OCI-LY3 (cell line): ENCODE results near the gene PDE4A.

Source experiments
- H2AFZ ChIP-seq: fragments of 200-600, 300-600 bp; shearing (Covaris generic); 2 replicates; pipeline ENCODE4 v1.6.0; 2014; ENCODE audit warnings: antibody characterized with exemption, low read depth, low read length
- H3K27ac ChIP-seq: fragments of 200-600, 300-600 bp; sonication (generic); 2 replicates; pipeline ENCODE4 v1.5.1; 2014; ENCODE audit warnings: mild to moderate bottlenecking, low read length, moderate library complexity, mixed read lengths
- H3K27me3 ChIP-seq: fragments of 200-600, 300-600 bp; sonication (generic); 2 replicates; pipeline ENCODE4 v1.6.1; 2014; ENCODE audit warnings: low read depth, low read length, mixed read lengths
- H3K36me3 ChIP-seq: fragments of 200-600, 300-600 bp; sonication (generic); replicated peaks from 2 replicates; pipeline ENCODE3; 2014; ENCODE audit warnings: low read depth, low read length, mixed read lengths
- H3K4me1 ChIP-seq: fragments of 300-600, 200-600 bp; sonication (generic); 2 replicates; pipeline ENCODE4 v1.6.1; 2014; ENCODE audit warnings: low read length, mixed read lengths
- H3K4me2 ChIP-seq: fragments of 200-600, 300-600 bp; sonication (generic); 2 replicates; pipeline ENCODE4 v1.6.1; 2014; ENCODE audit warnings: low read length, mixed read lengths
- H3K4me3 ChIP-seq: fragments of 300-600, 200-600 bp; sonication (generic); 2 replicates; pipeline ENCODE4 v1.5.1; 2014; ENCODE audit warnings: antibody characterized with exemption, mild to moderate bottlenecking, low read length, moderate library complexity
- H3K79me2 ChIP-seq: fragments of 300-600, 200-600 bp; shearing (Covaris generic); 2 replicates; pipeline ENCODE4 v1.6.1; 2014; ENCODE audit warnings: mild to moderate bottlenecking, low read length, mixed read lengths
- H3K9ac ChIP-seq: fragments of 300-600, 200-600 bp; shearing (Covaris generic); 2 replicates; pipeline ENCODE4 v1.6.0; 2014; ENCODE audit warnings: mild to moderate bottlenecking, low read length, moderate library complexity
- H3K9me3 ChIP-seq: fragments of 200-600, 300-600 bp; shearing (Covaris generic); 2 replicates; pipeline ENCODE4 v1.6.1; 2014; ENCODE audit warnings: low read length, mixed read lengths; ENCODE audit not compliant: insufficient read depth
- H4K20me1 ChIP-seq: fragments of 200-600, 300-600 bp; sonication (generic); 2 replicates; pipeline ENCODE4 v1.6.1; 2016; ENCODE audit warnings: low read length, mixed read lengths; ENCODE audit not compliant: insufficient read depth
- EZH2phosphoT487 ChIP-seq: fragments of 200-600 bp; shearing (Covaris generic); IDR thresholded peaks from 2 replicates; pipeline ENCODE4 v1.6.1; 2018; ENCODE audit warnings: antibody characterized with exemption, mixed run types, low read depth
- TF ChIP-seq, protein P1 (sequence below): fragments of 200-600, 300-600 bp; sonication (generic); IDR thresholded peaks from 2 replicates; pipeline ENCODE4 v1.5.1; 2014; ENCODE audit warnings: antibody characterized with exemption, low read length, low read depth

PDE4A gene

DNA sequence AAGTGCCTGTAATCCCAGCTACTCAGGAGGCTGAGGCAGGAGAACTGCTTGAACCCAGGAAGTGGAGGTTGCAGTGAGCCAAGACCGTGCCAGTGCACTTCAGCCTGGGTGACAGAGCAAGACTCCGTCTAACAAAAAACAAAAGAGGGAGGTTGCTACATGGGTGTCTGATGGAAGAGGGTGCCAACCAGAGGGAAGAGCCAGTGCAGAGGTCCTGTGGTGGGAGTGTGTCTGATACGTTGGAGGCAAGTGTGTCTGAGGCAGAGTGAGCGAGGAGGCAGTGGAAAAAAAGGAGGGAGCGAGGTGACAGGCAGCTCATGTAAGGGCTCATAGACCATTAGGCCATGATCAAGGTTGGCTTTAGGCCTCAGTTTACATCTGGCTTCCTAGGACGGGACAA is 6.8 kb downstream of the PDE4A start:
- H4K20me1 ChIP-seq = no peaks in the 10 kb centered on the region
- H3K4me2 ChIP-seq = no peak overlapping the region
- TF ChIP-seq EZH2phosphoT487 = no peak
- TF ChIP-seq, protein P1, sequence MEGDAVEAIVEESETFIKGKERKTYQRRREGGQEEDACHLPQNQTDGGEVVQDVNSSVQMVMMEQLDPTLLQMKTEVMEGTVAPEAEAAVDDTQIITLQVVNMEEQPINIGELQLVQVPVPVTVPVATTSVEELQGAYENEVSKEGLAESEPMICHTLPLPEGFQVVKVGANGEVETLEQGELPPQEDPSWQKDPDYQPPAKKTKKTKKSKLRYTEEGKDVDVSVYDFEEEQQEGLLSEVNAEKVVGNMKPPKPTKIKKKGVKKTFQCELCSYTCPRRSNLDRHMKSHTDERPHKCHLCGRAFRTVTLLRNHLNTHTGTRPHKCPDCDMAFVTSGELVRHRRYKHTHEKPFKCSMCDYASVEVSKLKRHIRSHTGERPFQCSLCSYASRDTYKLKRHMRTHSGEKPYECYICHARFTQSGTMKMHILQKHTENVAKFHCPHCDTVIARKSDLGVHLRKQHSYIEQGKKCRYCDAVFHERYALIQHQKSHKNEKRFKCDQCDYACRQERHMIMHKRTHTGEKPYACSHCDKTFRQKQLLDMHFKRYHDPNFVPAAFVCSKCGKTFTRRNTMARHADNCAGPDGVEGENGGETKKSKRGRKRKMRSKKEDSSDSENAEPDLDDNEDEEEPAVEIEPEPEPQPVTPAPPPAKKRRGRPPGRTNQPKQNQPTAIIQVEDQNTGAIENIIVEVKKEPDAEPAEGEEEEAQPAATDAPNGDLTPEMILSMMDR = no peak
- H3K9ac ChIP-seq = no peak overlapping the region
- no peaks in the 10 kb centered on the region for H3K79me2 ChIP-seq
- no peak overlapping the region for H3K27ac ChIP-seq
- H2AFZ ChIP-seq = no peak overlapping the region
- peaks cover 3% of the 10 kb centered on the region for H3K36me3 ChIP-seq
- no peaks in the 10 kb centered on the region for H3K9me3 ChIP-seq
- peaks cover 54% of the 10 kb centered on the region for H3K27me3 ChIP-seq
- H3K4me1 ChIP-seq = peaks cover 51% of the 10 kb centered on the region
- H3K4me3 ChIP-seq = no peak overlapping the region

DNA sequence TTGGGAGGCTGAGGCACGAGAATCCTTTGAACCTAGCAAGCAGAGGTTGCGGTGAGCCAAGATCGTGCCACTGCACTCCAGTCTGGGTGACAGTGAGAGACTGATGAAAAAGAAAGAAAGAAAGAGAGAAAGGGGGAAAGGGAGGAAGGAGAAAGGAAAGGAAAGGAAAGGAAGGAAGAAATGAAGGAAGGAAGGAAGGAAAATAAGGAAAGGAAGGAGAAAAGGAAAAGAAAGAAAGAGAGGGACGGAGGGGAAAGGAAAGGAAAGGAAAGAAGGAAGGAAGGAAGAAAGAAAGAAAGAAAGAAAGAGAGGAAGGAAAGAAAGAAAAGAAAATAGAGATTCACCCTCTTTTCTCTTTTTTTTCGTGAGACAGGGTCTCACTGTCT is 8.7 kb downstream of the PDE4A start:
- peaks cover 43% of the 10 kb centered on the region for H3K4me1 ChIP-seq
- H4K20me1 ChIP-seq = no peaks in the 10 kb centered on the region
- H3K79me2 ChIP-seq = no peaks in the 10 kb centered on the region
- no peak for TF ChIP-seq EZH2phosphoT487
- TF ChIP-seq, protein P1 = no peak
- H3K9me3 ChIP-seq = no peaks in the 10 kb centered on the region
- peaks cover 41% of the 10 kb centered on the region for H3K27me3 ChIP-seq
- no peak overlapping the region for H2AFZ ChIP-seq
- no peak overlapping the region for H3K4me2 ChIP-seq
- no peak overlapping the region for H3K27ac ChIP-seq
- no peak overlapping the region for H3K9ac ChIP-seq
- H3K36me3 ChIP-seq = peaks cover 3% of the 10 kb centered on the region
- H3K4me3 ChIP-seq = no peak overlapping the region

DNA sequence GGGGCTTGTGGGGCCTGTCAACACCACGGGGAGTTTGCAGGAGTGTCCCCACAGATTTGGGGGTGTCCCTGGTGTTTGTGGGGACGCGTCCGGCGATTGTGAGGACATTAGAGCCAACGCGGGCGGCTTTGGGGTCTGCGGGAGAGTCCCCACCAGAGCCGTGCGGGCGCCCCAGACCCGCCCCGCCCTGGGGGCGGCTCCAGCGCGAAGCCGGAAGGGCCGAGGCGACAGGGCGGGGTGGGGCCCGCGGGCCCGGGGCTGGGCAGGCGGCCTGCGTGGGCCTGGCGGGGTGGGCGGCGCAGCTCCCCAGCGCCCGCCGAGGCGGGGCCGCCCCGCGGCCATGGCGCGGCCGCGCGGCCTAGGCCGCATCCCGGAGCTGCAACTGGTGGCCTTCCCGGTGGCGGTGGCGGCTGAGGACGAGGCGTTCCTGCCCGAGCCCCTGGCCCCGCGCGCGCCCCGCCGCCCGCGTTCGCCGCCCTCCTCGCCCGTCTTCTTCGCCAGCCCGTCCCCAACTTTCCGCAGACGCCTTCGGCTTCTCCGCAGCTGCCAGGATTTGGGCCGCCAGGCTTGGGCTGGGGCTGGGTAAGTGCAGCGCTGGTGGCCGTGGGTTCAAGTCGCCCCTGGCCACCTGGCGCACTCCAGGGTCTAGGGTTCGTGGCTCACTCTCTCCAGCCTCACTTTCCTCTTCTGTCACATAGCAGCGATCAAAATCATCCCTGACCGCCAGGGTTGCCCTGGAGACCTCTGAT is 10.3 kb downstream of the PDE4A start:
- Histone ChIP-seq H3K79me2 (no peaks in the 10 kb centered on the region), H3K36me3 (peaks cover 3% of the 10 kb centered on the region), H2AFZ (no peak overlapping the region), H3K27me3 (peaks cover 41% of the 10 kb centered on the region), H3K4me2 (no peak overlapping the region), H3K9ac (no peak overlapping the region), H4K20me1 (no peaks in the 10 kb centered on the region), H3K4me3 (no peak overlapping the region), H3K27ac (no peak overlapping the region), H3K9me3 (no peaks in the 10 kb centered on the region), H3K4me1 (peaks cover 32% of the 10 kb centered on the region)
- TF ChIP-seq, protein P1 = no peak
- no peak for TF ChIP-seq EZH2phosphoT487

DNA sequence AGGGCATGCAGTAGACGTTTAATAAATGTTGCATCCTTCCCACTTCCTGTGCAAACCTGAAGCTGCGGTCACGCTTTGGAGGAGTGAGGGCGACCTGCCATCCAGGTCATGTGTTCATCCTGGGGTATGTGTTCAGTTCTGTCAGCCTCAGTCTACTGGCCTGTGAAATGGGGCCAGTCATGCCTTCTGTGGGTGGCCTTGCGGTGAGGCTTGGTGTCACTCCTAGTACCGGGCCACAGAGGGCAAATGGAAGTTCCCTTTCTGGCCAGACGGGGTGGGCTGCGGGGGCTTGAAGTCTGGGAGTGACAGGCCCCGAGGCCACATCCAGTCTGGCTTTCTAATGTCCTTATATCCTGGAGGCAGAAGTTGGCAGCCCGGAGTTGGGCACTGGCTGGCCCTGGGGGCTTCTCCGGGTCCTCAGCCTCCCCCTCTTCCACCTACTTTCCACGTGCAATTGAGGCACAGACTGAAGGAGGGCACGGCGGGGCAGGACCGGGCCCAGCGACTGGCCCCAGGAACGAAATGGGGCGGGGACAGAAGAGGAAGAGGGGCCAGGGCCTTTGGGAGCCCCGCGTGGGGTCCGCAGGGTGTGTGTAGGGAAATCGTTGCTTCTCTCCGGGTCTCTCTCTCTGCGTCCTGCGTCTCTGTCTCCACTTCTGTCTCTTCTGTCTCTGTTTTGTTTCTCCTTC is 11.1 kb downstream of the PDE4A start:
- H3K4me2 ChIP-seq = peak overlapping the region; percentile 54

More for the DNA sequence above, 11.1 kb downstream of the PDE4A start:
- H3K4me1 ChIP-seq = peaks cover 31% of the 10 kb centered on the region
- H2AFZ ChIP-seq = no peak overlapping the region
- H3K79me2 ChIP-seq = no peaks in the 10 kb centered on the region
- H3K27me3 ChIP-seq = peaks cover 38% of the 10 kb centered on the region
- no peak overlapping the region for H3K27ac ChIP-seq
- H4K20me1 ChIP-seq = no peaks in the 10 kb centered on the region
- no peak overlapping the region for H3K9ac ChIP-seq
- TF ChIP-seq, protein P1 = no peak
- no peak for TF ChIP-seq EZH2phosphoT487
- no peaks in the 10 kb centered on the region for H3K9me3 ChIP-seq
- peaks cover 3% of the 10 kb centered on the region for H3K36me3 ChIP-seq
- peak overlapping the region; percentile 39; the same call in 1 of the 2 replicates for H3K4me3 ChIP-seq
